Stimulated activated CD4-positive, alpha-beta T cell treated with anti-CD3 and anti-CD28 coated beads, Interleukin-2, amount 100 ng/mL, for 48 hours (primary cell): ENCODE measurements around the gene ITIH1.
"Not testable (repeated sequence)": the region's sequence is repeated elsewhere in the genome, so short reads cannot be mapped to it uniquely, and the experiment has no call there.

ENCODE experiments used
- DNase-seq, 2 donors: peaks; one replicate each; pipeline ENCODE4 v3.0.0-alpha.2; 2020

The ITIH1 gene

DNA sequence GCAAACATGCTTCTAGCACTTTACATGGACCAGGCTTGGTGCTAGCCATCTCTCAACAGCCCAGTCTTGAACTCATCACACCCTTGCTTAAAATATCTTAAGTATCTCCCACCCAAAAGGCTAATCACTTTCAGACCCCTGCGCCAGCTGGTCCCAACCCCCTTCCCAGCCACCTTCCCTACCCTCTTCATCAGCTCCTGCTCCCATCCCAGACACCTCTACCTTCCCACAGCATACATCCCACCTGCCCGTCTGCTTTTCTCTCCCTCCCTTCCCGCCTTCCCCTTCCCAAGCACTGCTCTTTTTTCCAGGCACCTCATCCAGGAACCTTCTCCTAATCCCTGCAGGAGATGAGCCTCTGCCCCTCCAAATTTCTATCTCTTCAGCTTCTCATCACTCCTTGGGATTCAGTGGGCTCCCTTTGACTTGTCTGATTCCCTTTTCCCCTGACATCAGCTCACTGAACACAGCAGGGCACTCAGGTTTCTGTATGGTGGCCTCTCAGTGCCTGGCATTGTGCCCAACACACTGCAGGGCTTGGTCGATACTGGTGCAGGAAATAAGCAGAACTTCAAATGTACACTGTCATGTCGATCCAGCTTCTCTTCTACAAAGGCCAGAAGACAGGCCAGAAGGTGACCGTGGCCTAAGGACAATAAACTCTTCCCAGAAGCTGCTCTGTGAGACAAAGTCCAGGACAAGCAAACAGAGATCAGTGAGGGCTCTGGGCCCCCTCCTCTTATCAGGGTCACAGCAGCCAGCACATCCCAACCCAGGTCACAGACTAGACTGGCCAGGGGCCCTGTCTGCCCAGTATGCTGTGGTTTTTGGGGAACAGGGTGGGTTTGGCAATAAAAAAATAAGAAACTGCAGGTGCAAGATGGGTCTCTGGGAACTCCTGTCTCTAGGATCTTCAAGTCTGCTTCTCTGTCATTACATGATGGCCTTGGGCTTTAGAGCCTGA is 2.2 kb upstream of the ITIH1 start:
- DNase-seq, result no peak

DNA sequence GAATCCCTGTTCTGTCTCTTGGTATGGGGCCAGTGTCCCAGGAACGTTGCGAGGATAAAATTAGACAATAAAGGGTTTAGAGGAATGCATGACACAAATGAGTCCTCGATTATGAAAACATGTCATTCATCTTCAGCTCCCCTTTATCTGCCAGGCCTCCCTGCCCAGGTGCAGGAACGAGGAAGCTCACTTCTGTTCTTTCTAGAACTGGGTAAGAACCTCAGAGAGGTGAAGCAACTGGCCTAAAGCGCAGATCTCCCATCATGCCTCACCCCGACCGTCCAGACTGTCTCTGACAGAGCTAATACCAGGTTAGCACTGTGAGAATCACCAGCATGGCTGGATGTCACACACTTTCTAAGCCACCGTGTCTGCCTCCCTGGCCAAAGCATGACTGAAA is 1.5 kb upstream of the ITIH1 start:
- DNase-seq, result no peak

DNA sequence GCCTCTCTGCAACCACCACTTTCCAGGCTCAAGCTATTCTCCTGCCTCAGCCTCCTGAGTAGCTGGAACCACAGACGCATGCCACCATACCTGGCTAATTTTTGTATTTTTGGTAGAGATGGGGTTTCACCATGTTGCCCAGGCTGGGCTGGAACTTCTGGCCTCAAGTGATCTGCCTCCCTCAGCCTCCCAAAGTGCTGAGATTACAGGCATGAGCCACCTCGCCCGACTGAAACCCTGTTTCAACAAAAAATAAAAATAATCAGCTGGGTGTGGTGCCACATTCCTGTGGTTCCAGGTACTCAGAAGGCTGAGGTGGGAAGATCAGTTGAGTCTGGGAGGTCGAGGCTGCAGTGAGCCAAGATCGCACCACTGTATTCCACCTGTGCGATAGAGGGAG is 913 bp upstream of the ITIH1 start:
- not testable (repeated sequence) for DNase-seq

DNA sequence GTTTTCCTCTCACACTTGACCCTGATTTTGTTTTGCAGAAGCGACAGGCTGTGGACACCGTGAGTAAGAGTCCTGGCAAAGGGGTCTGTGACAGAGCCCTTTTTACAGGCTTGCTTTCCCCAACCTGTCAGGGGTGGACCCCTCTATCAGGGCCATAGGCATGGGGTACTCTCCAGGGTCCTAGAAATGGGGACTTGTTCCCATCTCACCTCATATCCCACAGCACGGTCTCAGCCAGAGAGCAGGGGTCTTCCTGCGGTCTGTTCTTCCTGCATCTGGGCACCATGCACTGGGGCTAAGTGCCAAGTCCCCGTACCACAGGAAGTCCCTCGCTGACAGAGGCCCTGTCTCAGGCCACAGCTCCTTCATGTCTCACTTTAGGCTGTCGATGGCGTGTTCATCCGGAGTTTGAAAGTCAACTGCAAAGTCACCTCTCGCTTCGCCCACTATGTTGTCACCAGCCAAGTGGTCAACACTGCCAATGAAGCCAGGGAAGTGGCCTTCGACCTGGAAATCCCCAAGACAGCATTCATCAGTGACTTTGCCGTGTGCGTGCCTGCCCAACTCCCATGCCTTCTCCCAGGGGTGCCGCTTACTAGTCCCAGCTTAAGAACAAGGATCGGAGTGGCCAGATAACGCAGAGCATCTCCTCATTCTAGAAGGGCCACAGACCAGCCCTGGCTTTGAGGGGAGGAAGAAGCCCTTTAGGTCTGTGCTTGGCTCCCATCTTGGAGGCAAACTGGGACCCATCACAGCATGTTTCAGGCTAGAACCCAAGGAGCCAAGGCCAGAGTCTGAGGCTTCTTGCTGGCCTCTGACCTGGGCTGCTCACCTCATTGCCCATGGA is 783 bp downstream of the ITIH1 start:
- DNase-seq, result no peak

DNA sequence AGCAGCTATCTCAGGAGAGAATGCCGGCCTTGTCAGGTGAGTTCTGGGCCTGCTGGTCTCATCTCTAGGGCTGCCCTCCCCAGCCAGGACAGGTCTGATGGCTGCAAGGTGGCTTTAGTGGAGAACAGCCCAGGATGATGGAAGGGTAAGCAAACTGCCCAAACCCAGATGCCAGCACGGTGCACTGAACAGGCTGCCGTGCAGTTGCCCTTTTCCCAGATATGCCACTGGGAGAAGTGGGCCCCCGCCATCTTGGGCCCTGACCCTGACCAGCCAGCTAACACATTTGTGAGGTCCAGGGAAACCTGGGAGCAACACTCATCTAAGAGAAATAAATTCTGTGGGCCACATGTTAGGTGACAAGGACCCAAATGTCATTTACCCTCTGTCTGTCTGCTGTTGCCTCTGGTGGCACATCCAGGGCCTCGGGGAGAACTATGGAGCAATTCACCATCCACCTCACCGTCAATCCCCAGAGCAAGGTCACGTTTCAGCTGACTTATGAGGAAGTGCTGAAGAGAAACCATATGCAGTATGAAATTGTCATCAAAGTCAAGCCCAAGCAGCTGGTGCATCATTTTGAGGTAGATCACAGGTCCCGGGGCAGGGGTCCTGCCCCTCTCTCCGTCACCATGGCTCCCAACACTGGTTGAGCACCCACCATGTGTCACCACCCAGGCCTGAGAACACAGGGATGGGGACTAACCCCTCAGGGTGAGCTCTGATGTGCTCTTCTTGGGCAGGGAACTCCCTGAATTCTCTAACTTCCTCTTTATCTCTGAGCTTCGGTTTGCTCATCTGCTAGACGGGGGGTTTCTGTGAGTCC is 1.8 kb downstream of the ITIH1 start:
- DNase-seq, result no peak

DNA sequence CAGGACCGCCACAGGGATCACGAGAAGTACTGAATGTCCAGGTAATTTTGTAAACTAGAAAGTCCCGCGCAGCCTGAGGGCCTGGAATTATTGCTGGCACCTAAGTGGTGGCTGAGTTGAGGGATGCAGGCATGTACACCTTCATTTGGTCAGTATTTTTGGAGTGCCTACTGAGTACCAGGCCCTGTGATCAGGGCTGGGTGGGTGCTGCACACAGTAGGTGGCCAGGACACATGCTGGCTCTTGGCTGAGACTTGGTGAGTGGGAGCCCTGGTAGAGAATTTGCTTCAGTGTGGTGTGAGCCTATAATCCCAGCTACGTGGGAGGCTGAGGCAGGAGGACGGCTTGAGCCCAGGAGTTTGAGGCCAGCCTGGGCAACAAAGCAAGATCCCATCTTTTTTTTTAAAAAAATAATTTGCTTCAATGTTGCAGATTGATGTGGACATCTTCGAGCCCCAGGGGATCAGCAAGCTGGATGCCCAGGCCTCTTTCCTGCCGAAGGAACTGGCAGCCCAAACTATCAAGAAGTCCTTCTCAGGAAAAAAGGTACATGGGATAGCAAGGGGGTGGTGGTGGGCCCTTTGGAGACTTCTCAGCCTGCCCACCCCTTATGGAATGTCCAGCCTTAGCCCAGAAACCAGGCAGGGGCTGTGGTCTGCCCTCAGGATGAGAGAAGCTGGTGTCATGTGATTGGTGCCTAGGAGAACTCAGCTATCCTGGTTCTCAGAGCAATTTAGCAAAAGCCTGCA is 2.6 kb downstream of the ITIH1 start:
- no peak for DNase-seq

DNA sequence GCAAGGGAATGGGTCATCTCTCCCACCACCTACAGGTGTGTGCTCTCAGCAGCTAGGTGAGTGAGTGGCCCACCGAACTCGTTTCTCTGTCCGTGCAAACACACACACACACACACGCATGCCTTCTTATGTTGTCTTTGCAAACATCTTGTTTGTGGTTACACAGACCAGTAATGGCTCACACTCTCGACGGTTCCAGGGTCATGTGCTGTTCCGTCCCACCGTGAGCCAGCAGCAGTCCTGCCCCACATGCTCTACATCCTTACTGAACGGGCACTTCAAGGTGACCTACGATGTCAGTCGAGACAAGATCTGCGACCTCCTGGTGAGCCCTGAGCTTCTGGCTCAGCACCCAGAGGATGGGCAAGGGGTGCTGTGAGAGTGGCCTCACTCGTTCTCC is 4.3 kb downstream of the ITIH1 start:
- DNase-seq, result no peak

DNA sequence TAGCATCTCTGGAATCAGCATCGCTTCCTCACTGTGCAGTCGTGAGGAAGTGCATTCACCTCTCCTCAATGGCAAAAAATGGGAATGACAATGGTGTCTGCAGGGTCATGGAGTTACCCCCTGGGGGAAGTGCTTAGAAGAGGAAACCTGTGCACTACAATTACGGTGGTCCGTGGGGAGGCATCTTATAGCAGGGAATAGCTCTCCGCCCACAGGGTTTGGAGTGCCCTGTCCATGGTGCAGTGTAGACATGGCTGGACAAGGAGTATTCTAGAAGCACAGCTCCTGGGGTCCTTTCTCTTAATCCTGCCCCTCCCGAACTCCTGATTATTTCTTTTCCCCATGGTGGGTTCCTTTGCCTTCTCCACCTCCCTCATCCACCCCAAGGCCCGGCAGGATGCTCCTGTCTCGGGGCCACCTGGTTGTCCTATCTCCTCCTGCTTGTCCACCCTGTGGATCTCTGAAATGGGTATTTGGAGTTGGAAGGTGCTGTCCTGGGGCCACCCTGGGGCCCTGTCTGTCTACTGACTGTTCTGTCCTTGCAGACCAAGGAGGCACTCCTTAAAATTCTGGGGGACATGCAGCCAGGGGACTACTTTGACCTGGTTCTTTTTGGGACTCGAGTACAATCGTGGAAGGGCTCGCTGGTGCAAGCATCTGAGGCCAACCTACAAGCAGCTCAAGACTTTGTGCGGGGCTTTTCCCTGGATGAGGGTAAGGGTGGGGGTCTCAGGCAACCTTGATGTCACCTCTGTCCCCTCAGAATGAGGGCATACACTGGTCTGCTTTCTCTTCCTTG is 5.2 kb downstream of the ITIH1 start:
- no peak for DNase-seq

DNA sequence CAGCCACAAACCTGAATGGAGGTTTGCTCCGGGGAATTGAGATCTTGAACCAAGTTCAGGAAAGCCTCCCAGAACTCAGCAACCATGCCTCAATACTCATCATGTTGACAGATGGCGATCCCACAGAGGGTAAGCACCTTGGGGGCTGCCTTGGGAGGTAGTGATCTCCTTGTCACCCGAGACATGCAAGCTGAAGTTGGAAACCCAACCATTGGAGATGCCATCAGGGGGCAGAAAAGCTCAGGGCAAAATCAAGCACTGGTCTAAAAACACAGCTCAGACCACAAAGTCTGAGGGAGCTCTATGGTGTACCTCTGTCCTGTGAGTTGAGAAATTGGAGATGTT is 5.8 kb downstream of the ITIH1 start:
- DNase-seq, result no peak

DNA sequence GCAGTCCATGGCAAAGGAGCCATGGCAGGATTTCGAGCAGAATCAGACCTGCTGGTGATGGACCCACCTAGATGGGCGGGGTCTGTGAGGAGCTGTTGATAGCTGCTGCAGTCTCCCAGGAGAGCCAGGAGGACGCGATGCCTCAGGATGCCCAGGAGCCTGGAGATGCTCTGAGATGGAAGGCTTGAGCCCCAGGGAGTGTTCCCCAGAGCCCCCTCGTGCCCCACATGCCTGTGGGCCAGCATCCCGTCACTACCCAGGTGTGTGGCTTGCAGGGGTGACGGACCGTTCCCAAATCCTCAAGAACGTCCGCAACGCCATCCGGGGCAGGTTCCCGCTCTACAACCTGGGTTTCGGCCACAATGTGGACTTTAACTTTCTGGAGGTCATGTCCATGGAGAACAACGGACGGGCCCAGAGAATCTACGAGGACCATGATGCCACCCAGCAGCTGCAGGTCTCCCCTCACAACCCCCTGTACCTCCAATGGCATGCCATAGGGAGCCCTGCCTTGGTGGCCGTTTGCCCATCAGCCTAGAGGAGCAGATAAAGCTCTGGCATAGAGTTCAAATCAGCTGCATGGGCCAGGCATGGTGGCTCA is 6.7 kb downstream of the ITIH1 start:
- DNase-seq, result no peak

DNA sequence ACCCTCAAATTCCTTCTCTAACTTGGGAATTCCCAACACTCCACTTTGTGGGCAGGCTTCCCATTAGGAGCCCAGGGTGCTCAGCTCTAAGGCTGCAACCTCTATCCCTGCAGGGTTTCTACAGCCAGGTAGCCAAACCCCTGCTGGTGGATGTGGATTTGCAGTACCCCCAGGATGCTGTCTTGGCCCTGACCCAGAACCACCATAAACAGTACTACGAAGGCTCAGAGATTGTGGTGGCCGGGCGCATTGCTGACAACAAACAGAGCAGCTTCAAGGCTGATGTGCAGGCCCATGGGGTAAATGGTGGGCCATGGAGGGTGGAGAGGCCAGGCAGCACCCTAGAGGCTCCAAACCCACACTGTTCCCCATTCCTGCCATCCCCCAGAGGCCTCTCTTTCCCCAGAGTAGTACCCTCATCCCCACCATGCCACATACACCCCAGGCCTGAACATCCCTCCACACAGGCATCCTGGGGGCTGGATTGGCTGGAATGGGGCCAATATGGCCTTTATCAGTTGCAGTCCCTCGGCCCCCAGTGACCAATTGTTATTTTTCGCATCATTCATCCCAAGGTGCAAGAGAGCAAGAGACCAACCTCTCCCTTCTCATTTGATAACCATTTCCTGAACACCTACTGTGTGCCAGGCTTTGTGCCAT is 7.7 kb downstream of the ITIH1 start:
- no peak for DNase-seq

DNA sequence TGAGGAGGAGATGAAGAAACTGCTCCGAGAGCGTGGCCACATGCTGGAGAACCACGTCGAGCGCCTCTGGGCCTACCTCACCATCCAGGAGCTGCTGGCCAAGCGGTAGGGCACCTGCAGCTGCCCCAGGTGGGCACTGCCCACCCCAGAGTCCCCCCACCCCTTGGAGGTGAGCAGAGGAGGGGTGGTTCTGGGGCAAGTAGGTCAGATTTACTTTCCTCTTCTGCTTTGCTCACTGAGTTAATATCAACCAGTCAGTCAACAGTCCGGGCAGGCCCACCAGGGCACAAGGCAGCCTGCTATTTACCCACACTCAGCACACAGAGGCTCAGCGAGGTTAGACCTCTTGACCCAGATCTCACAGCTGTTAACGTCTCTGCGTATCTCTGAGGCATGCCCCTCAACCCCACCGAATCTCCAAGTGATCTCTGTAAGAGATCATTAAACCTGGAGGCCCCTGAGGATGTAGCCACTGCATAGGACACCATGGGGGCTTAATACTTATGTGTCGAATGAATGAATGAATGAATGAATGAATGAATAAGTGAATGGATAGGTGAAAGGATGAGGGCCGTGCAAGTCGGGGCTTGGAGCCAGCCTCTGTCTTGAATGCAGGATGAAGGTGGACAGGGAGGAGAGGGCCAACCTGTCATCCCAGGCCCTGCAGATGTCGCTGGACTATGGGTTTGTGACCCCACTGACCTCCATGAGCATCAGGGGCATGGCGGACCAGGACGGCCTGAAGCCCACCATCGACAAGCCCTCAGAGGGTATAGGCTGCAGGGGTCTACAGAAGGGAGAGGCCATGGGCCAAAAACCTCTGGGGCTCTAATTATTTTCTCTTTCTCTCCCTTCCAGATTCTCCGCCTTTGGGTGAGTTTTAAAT is 9.2 kb downstream of the ITIH1 start:
- DNase-seq, result no peak

DNA sequence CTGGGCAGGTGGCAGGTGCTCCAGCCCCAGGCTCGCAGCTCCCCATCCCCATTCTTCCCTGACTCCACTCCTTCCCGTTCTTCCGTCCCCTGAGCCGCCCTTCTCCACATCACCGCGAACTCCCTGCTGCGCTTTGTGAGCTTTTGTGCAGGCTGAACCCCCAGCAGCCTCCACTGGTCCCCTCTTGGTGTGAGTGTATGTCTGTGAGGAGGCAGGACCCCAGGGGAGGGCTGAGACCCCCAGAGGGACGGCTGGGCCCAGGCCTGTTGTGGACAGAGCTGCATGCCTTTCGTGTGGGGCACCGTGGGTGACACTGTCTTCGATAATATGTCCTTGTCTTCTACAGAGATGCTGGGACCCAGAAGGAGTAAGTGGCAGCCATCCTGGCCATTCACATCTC is 9.8 kb downstream of the ITIH1 start:
- DNase-seq, result no peak

DNA sequence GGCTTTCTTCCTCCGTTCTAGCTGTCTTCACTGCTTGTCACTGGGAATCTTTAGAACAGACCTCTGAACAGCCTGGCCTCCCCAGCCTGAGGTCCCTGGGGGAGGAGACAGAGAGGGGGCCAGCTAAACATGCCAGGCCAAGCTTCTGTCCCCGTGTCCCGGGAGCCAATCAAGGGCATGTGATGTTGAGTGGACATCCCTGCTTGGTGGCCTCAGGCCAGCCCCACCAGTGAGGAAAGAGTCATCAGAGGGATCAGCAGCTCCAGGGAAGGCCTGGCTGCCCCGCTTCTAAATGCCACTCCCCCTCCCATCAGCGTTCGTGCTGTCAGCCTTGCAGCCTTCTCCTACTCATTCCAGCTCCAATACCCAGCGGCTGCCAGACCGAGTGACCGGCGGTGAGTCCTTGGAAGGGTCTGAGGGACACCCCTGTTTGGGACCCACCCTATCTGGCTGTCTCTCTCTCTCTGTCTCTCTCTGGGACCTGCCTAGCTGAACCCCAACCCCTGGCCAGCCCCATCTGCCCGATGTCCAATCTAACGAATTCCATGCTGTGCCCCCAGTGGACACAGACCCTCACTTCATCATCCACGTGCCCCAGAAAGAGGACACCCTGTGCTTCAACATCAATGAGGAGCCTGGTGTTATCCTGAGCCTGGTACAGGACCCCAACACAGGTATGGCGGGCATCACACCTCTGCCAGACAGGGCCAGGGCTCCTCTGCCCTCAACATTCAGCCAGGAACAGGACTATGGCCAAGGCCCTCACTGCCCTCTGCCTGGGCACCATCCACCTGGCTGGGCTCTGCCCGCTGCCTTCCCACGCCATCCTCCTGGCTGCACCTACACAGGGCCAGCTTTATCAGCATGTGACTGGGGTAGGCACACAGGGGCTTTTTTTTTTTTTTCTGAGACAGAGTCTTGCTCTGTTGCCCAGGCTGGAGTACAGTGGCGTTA is 10.6 kb downstream of the ITIH1 start:
- no peak for DNase-seq

DNA sequence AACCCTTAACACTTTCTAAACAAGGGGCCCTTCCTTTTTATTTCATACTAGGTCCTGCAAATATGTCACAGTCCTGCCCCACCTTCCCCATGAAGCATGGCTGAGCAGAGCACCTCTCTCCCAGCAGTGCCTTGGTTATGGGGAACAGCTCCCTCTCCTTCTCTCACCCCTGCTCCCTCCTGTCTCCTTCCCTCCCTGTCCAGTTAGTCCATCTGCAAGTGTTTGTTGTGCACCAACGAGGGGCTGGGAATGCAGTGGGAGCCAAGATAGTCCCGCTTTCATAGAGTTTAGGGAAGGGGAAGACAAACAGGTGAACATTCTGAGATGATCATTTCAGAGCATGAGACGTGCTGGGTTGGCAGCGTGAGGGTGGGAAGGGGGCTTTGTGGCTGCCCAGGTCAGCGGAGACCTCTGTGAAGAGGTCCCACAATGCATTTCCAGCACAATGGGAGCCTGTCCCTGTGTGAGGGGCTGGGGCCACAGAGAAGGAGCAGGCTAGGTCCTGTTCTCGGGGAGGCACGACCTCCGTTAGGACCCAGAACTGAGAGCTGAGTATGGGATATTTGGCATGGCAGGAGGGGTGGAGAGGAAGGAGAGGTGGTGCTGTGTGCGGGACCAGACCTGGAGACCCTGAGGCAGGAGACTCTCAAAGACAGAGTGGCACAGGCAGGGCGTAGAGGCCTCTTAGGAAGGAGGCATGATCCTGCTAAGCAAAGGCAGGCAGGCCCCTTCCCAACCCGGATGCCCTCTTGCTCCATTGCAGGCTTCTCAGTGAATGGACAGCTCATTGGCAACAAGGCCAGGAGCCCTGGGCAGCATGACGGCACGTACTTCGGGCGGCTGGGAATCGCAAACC is 11.7 kb downstream of the ITIH1 start:
- no peak for DNase-seq

DNA sequence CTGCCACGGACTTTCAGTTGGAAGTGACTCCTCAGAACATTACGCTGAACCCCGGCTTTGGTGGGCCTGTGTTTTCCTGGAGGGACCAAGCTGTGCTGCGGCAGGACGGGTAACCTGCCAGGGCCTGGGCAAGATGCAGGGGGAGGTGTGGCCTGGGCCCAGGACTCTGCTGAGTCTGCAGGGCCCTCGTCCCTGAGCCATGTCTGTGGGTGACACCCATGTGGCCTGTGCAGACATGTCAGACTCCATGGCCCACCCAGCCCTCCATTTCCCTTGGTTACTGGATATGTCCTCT is 12.3 kb downstream of the ITIH1 start:
- no peak for DNase-seq

DNA sequence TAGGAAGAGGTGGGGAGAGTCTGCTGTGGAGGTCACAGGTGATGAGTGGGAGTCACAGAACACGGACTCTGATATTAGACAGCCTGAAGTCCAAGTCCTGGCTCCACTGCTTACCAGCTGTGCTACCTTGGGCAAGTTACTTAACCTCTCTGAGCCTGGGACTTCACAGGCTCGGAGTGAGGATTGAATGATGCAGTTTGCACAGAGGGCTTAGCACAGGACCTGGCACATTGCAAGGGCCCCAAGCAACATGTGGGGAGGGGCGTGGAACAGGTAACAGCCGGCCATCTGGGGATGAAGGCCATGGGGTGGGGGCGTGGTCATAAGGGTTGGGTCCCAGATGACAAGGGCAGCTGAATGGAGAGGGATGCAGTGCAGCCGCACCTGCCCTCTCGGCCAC is 12.9 kb downstream of the ITIH1 start:
- DNase-seq, result no peak

DNA sequence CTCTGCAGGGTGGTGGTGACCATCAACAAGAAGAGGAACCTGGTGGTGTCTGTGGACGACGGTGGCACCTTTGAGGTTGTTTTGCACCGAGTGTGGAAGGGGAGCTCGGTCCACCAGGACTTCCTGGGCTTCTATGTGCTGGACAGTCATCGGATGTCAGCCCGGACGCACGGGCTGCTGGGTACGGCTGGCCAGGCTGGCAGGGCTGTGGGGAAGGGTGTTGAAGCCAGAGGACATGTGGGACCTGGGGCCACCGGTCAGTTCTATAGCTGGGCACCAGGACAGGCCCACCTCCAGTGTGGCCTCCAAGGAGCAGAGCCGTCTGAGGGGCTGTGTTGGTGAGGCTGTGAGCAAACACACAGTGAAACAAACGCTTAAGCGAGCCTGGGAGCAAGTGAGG is 13.3 kb downstream of the ITIH1 start:
- no peak for DNase-seq
